HG03045 (cell line): ENCODE data around the gene COL24A1.
"Not testable (repeated sequence)": the region's sequence is repeated elsewhere in the genome, so short reads cannot be mapped to it uniquely, and the experiment has no call there.

Source experiments
- ATAC-seq: cut with Tn5 transposase; IDR thresholded peaks from one replicate; pipeline ENCODE4 v1.9.1; 2021; ENCODE audit warnings: mild to moderate bottlenecking, moderate library complexity; ENCODE audit not compliant: unreplicated experiment

Gene COL24A1

GRCh38 chr1:85824066-85824840 is 332.3 kb downstream of the COL24A1 start:
- no peak for ATAC-seq

- ATAC-seq: no peak
These were observed 333.9 kb downstream of the COL24A1 start for GRCh38 chr1:85822696-85823095.

GRCh38 chr1:85818371-85818770 is 338.2 kb downstream of the COL24A1 start:
- ATAC-seq: no peak

GRCh38 chr1:85816606-85817005 is 340.0 kb downstream of the COL24A1 start:
- ATAC-seq: no peak

- ATAC-seq: no peak
These were observed 340.7 kb downstream of the COL24A1 start for GRCh38 chr1:85815906-85816305.

GRCh38 chr1:85806236-85806965 is 350.2 kb downstream of the COL24A1 start:
- no peak for ATAC-seq

- no peak for ATAC-seq
These were observed 355.1 kb downstream of the COL24A1 start for GRCh38 chr1:85801520-85801919.

GRCh38 chr1:85799737-85800136 is 356.8 kb downstream of the COL24A1 start:
- no peak for ATAC-seq

GRCh38 chr1:85798419-85798818 is 358.2 kb downstream of the COL24A1 start:
- no peak for ATAC-seq

- ATAC-seq: not testable (repeated sequence)
These were observed 379.6 kb downstream of the COL24A1 start for GRCh38 chr1:85777021-85777420.

- ATAC-seq: no peak
These were observed 393.8 kb downstream of the COL24A1 start for GRCh38 chr1:85762804-85763203.

GRCh38 chr1:85756864-85757263 is 399.7 kb downstream of the COL24A1 start:
- ATAC-seq: no peak

GRCh38 chr1:85748120-85748519 is 408.5 kb downstream of the COL24A1 start:
- no peak for ATAC-seq

- no peak for ATAC-seq
These were observed 409.8 kb downstream of the COL24A1 start for GRCh38 chr1:85746777-85747176.

- no peak for ATAC-seq
These were observed 412.8 kb downstream of the COL24A1 start for GRCh38 chr1:85743814-85744213.

GRCh38 chr1:85734931-85735330 is 421.6 kb downstream of the COL24A1 start:
- ATAC-seq: no peak

GRCh38 chr1:85718678-85719340 is 437.8 kb downstream of the COL24A1 start:
- no peak for ATAC-seq

- ATAC-seq: not testable (repeated sequence)
These were observed 442.0 kb downstream of the COL24A1 start for GRCh38 chr1:85714418-85715114.

- ATAC-seq: no peak
These were observed 447.7 kb downstream of the COL24A1 start for GRCh38 chr1:85708829-85709227.

GRCh38 chr1:85707990-85708828 is 448.4 kb downstream of the COL24A1 start, which contains the start of gene ZNHIT6:
TSS of gene ZNHIT6 (minus strand) at chr1:85708433. CDS start at chr1:85708284, 149 bp downstream.
- peak; percentile 89 for ATAC-seq
